Measurements from ENCODE around the gene ITPRID2.

ITPRID2 gene

GRCh38 chr2:181947273-181947672 is 55.7 kb downstream of the ITPRID2 start:
- no peak for DNase-seq (ENCODE audit: low read depth)
- no peak for TF ChIP-seq CTCF (IDR thresholded peaks at IDR 0.05; ENCODE audit: low read depth, low read length, missing control alignments)

GRCh38 chr2:181948227-181948626 is 56.7 kb downstream of the ITPRID2 start:
- no peak for TF ChIP-seq CTCF (IDR thresholded peaks at IDR 0.05; ENCODE audit: low read depth, low read length, missing control alignments)
- no peak overlapping the region for H3K4me3 ChIP-seq (ENCODE audit: low read depth, low read length)
- DNase-seq (ENCODE audit: low read depth) = no peak

More at GRCh38 chr2:181947273-181947672, 55.7 kb downstream of the ITPRID2 start:
- no peak overlapping the region for H3K4me3 ChIP-seq (ENCODE audit: low read depth, low read length)

- TF ChIP-seq CTCF (IDR thresholded peaks at IDR 0.05; ENCODE audit: low read depth, low read length, missing control alignments) = no peak
- DNase-seq (ENCODE audit: low read depth) = no peak
- H3K4me3 ChIP-seq (ENCODE audit: low read depth, low read length) = no peak overlapping the region
Observed at GRCh38 chr2:181949047-181949446, 57.5 kb downstream of the ITPRID2 start.

GRCh38 chr2:181952404-181953226 is 61.1 kb downstream of the ITPRID2 start:
- no peak for TF ChIP-seq CTCF (IDR thresholded peaks at IDR 0.05; ENCODE audit: low read depth, low read length, missing control alignments)
- no peak for DNase-seq (ENCODE audit: low read depth)
- no peak overlapping the region for H3K4me3 ChIP-seq (ENCODE audit: low read depth, low read length)

GRCh38 chr2:181953881-181954537 is 62.5 kb downstream of the ITPRID2 start:
- peak; percentile 22 for DNase-seq (ENCODE audit: low read depth)
- TF ChIP-seq CTCF (IDR thresholded peaks at IDR 0.05; ENCODE audit: low read depth, low read length, missing control alignments) = peak; percentile 73

GRCh38 chr2:181954538-181954883 is 63.0 kb downstream of the ITPRID2 start:
- H3K4me3 ChIP-seq (ENCODE audit: low read depth, low read length) = no peak overlapping the region
- no peak for DNase-seq (ENCODE audit: low read depth)
- no peak for TF ChIP-seq CTCF (IDR thresholded peaks at IDR 0.05; ENCODE audit: low read depth, low read length, missing control alignments)

More at GRCh38 chr2:181953881-181954537, 62.5 kb downstream of the ITPRID2 start:
- H3K4me3 ChIP-seq (ENCODE audit: low read depth, low read length) = no peak overlapping the region

Measured in GM12864 (cell line).